BLaER1 (cell line): Measurements from ENCODE around the gene SF3B6.
A peak's percentile ranks its signal among the peaks of the same experiment; 100 is the strongest.
"Not testable (repeated sequence)": the region's sequence is repeated elsewhere in the genome, so short reads cannot be mapped to it uniquely, and the experiment has no call there.

Experiments
- H3K27ac ChIP-seq: shearing (Covaris generic); formaldehyde crosslinking; 2 replicates; pipeline ENCODE4 v1.8.1; 2022
- H3K27me3 ChIP-seq: shearing (Covaris generic); formaldehyde crosslinking; 2 replicates; pipeline ENCODE4 v1.8.1; 2022
- H3K36me3 ChIP-seq: shearing (Covaris generic); formaldehyde crosslinking; 2 replicates; pipeline ENCODE4 v1.8.1; 2022
- H3K4me1 ChIP-seq: shearing (Covaris generic); formaldehyde crosslinking; 2 replicates; pipeline ENCODE4 v1.8.1; 2022
- H3K4me2 ChIP-seq: shearing (Covaris generic); formaldehyde crosslinking; 2 replicates; pipeline ENCODE4 v1.8.1; 2022
- H3K4me3 ChIP-seq: shearing (Covaris generic); formaldehyde crosslinking; 2 replicates; pipeline ENCODE4 v1.8.1; 2022
- H3K9ac ChIP-seq: shearing (Covaris generic); formaldehyde crosslinking; 2 replicates; pipeline ENCODE4 v1.8.1; 2022
- H3K9me3 ChIP-seq: shearing (Covaris generic); formaldehyde crosslinking; 2 replicates; pipeline ENCODE4 v1.8.1; 2022
- H4K20me1 ChIP-seq: shearing (Covaris generic); formaldehyde crosslinking; 2 replicates; pipeline ENCODE4 v1.8.1; 2022
- Cebpa-rat ChIP-seq: shearing (Covaris generic); IDR thresholded peaks from 2 replicates; pipeline ENCODE4 v1.8.1; 2022

Gene SF3B6

GRCh38 chr2:24051833-24052232 lies 24.3 kb downstream of the SF3B6 start:
- no peak overlapping the region for H3K27ac ChIP-seq

GRCh38 chr2:24050041-24050979 lies 25.8 kb downstream of the SF3B6 start:
- H3K4me3 ChIP-seq = peak overlapping the region; percentile 70
- peak overlapping the region; percentile 41; the same call in 1 of the 2 replicates for H3K9ac ChIP-seq
- peaks cover 32% of the 10 kb centered on the region for H3K4me1 ChIP-seq

More at GRCh38 chr2:24051833-24052232, 24.3 kb downstream of the SF3B6 start:
- no peaks in the 10 kb centered on the region for H3K36me3 ChIP-seq
- H3K4me2 ChIP-seq = no peak overlapping the region
- peaks cover 54% of the 10 kb centered on the region for H3K27me3 ChIP-seq
- H4K20me1 ChIP-seq = peaks cover 10% of the 10 kb centered on the region; the same call in 1 of the 2 replicates
- TF ChIP-seq Cebpa-rat = no peak
- peaks cover 5% of the 10 kb centered on the region; the same call in 1 of the 2 replicates for H3K9me3 ChIP-seq
- H3K4me1 ChIP-seq = peaks cover 18% of the 10 kb centered on the region
- H3K9ac ChIP-seq = no peak overlapping the region
- no peak overlapping the region for H3K4me3 ChIP-seq

GRCh38 chr2:24049485-24050021 lies 26.6 kb downstream of the SF3B6 start, which contains the start of gene FKBP1B:
Gene FKBP1B, plus strand, starts transcription at chr2:24049741. Its CDS starts 109 bp downstream, at chr2:24049850.
- Histone ChIP-seq H4K20me1 (peaks cover 10% of the 10 kb centered on the region; the same call in 1 of the 2 replicates), H3K27me3 (peaks cover 54% of the 10 kb centered on the region), H3K27ac (no peak within 1 kb of the TSS), H3K4me2 (peak within 1 kb of the TSS; percentile 90), H3K36me3 (no peaks in the 10 kb centered on the region), H3K4me1 (peaks cover 37% of the 10 kb centered on the region), H3K9ac (peak within 1 kb of the TSS; percentile 41), H3K4me3 (peak within 1 kb of the TSS; percentile 70), H3K9me3 (no peaks in the 10 kb centered on the region)
- no peak for TF ChIP-seq Cebpa-rat

More at GRCh38 chr2:24050041-24050979, 25.8 kb downstream of the SF3B6 start:
- Histone ChIP-seq H3K27me3 (peaks cover 54% of the 10 kb centered on the region), H4K20me1 (peaks cover 10% of the 10 kb centered on the region; the same call in 1 of the 2 replicates), H3K27ac (no peak overlapping the region), H3K36me3 (no peaks in the 10 kb centered on the region), H3K4me2 (peak overlapping the region; percentile 90), H3K9me3 (no peaks in the 10 kb centered on the region)
- TF ChIP-seq Cebpa-rat = no peak

GRCh38 chr2:24048769-24049484 lies 27.2 kb downstream of the SF3B6 start:
- Histone ChIP-seq H3K9me3 (no peaks in the 10 kb centered on the region), H3K9ac (peak overlapping the region; percentile 41), H3K4me3 (peak overlapping the region; percentile 70), H3K36me3 (no peaks in the 10 kb centered on the region), H3K27me3 (peaks cover 54% of the 10 kb centered on the region), H3K4me2 (peak overlapping the region; percentile 90), H3K27ac (no peak overlapping the region), H3K4me1 (peaks cover 37% of the 10 kb centered on the region), H4K20me1 (peaks cover 10% of the 10 kb centered on the region; the same call in 1 of the 2 replicates)
- TF ChIP-seq Cebpa-rat = no peak

GRCh38 chr2:24047703-24048033 lies 28.5 kb downstream of the SF3B6 start:
- H3K27ac ChIP-seq = no peak overlapping the region

GRCh38 chr2:24046930-24047702 lies 29.0 kb downstream of the SF3B6 start, which contains the start of gene WDCP:
Gene WDCP, minus strand, starts transcription at chr2:24047391. Its CDS starts 7,897 bp downstream, at chr2:24039494.
- no peaks in the 10 kb centered on the region for H3K9me3 ChIP-seq
- peak within 1 kb of the TSS; percentile 82 for H3K4me2 ChIP-seq
- peaks cover 10% of the 10 kb centered on the region; the same call in 1 of the 2 replicates for H4K20me1 ChIP-seq
- H3K9ac ChIP-seq = peak within 1 kb of the TSS; percentile 86
- no peak for TF ChIP-seq Cebpa-rat
- H3K4me3 ChIP-seq = peak within 1 kb of the TSS; percentile 86
- peak within 1 kb of the TSS; percentile 73 for H3K27ac ChIP-seq
- H3K27me3 ChIP-seq = peaks cover 46% of the 10 kb centered on the region
- no peaks in the 10 kb centered on the region for H3K36me3 ChIP-seq
- H3K4me1 ChIP-seq = peaks cover 37% of the 10 kb centered on the region

More at GRCh38 chr2:24047703-24048033, 28.5 kb downstream of the SF3B6 start:
- H3K4me3 ChIP-seq = no peak overlapping the region; the same call in 1 of the 2 replicates
- H3K4me1 ChIP-seq = peaks cover 37% of the 10 kb centered on the region
- H4K20me1 ChIP-seq = peaks cover 10% of the 10 kb centered on the region; the same call in 1 of the 2 replicates
- no peaks in the 10 kb centered on the region for H3K9me3 ChIP-seq
- peak overlapping the region; percentile 71 for H3K4me2 ChIP-seq
- peaks cover 51% of the 10 kb centered on the region for H3K27me3 ChIP-seq
- no peak overlapping the region for H3K9ac ChIP-seq
- TF ChIP-seq Cebpa-rat = no peak
- H3K36me3 ChIP-seq = no peaks in the 10 kb centered on the region

GRCh38 chr2:24046599-24046929 lies 29.6 kb downstream of the SF3B6 start:
- H4K20me1 ChIP-seq = peaks cover 10% of the 10 kb centered on the region; the same call in 1 of the 2 replicates
- no peaks in the 10 kb centered on the region for H3K36me3 ChIP-seq
- no peaks in the 10 kb centered on the region for H3K9me3 ChIP-seq
- H3K4me1 ChIP-seq = peaks cover 37% of the 10 kb centered on the region
- peak overlapping the region; percentile 86 for H3K4me3 ChIP-seq
- peak overlapping the region; percentile 82 for H3K4me2 ChIP-seq
- TF ChIP-seq Cebpa-rat = no peak
- peak overlapping the region; percentile 73; the same call in 1 of the 2 replicates for H3K27ac ChIP-seq
- H3K27me3 ChIP-seq = peaks cover 40% of the 10 kb centered on the region
- H3K9ac ChIP-seq = peak overlapping the region; percentile 86

GRCh38 chr2:24045511-24046508 lies 30.3 kb downstream of the SF3B6 start:
- Histone ChIP-seq H3K4me2 (peak overlapping the region; percentile 82), H3K36me3 (no peaks in the 10 kb centered on the region), H3K9me3 (no peaks in the 10 kb centered on the region), H3K27me3 (peaks cover 33% of the 10 kb centered on the region), H3K4me3 (peak overlapping the region; percentile 86), H3K27ac (no peak overlapping the region), H4K20me1 (peaks cover 10% of the 10 kb centered on the region; the same call in 1 of the 2 replicates), H3K9ac (peak overlapping the region; percentile 86; the same call in 1 of the 2 replicates), H3K4me1 (peaks cover 37% of the 10 kb centered on the region)
- no peak for TF ChIP-seq Cebpa-rat

- H3K9ac ChIP-seq, H3K4me3 ChIP-seq, H3K27me3 ChIP-seq, H3K4me2 ChIP-seq, H4K20me1 ChIP-seq, H3K27ac ChIP-seq, H3K9me3 ChIP-seq: not testable (repeated sequence)
- H3K4me1 ChIP-seq = peaks cover 25% of the 10 kb centered on the region
- peaks cover 14% of the 10 kb centered on the region for H3K36me3 ChIP-seq
Measured at GRCh38 chr2:24043133-24043532, 33.0 kb downstream of the SF3B6 start.
